Neural cell (in vitro differentiated cells): Measurements from ENCODE around the gene PMIS2. TPM values are rescaled to one million over a fixed set of nuclear protein-coding genes. Genes with fewer than 3 reads are reported as not detected.

ENCODE experiments used
- H2AFZ ChIP-seq: fragments of 200-600, 300-800 bp; sonication (generic), shearing (Covaris generic); 2 replicates; pipeline ENCODE4 v1.6.0; 2014; ENCODE audit warnings: low read depth, mild to moderate bottlenecking, antibody characterized with exemption, low read length, moderate library complexity
- H3F3A ChIP-seq: fragments of 200-600 bp; shearing (Covaris generic); 2 replicates; pipeline ENCODE4 v1.6.1; 2016; ENCODE audit warnings: mild to moderate bottlenecking, moderate library complexity, mixed read lengths, antibody characterized with exemption, low read length; ENCODE audit not compliant: insufficient read depth, poor library complexity, severe bottlenecking
- H3K27ac ChIP-seq: fragments of 200-600, 300-800 bp; sonication (generic), shearing (Covaris generic); 2 replicates; pipeline ENCODE4 v1.5.1; 2014; ENCODE audit warnings: mild to moderate bottlenecking, low read length, moderate library complexity
- H3K27me3 ChIP-seq: fragments of 300-800, 200-600 bp; sonication (generic), shearing (Covaris generic); 2 replicates; pipeline ENCODE4 v1.6.0; 2014; ENCODE audit warnings: mild to moderate bottlenecking, low read depth, low read length, moderate library complexity; ENCODE audit not compliant: insufficient read depth
- H3K36me3 ChIP-seq: fragments of 300-800, 200-600 bp; sonication (generic), shearing (Covaris generic); 2 replicates; pipeline ENCODE4 v1.5.1; 2014; ENCODE audit warnings: mild to moderate bottlenecking, antibody characterized with exemption, low read length, moderate library complexity; ENCODE audit not compliant: insufficient read depth
- H3K4me2 ChIP-seq: fragments of 300-800, 200-600 bp; sonication (generic), shearing (Covaris generic); 2 replicates; pipeline ENCODE4 v1.6.0; 2014; ENCODE audit warnings: mild to moderate bottlenecking, low read length
- H3K4me3 ChIP-seq: fragments of 300-800, 200-600 bp; sonication (generic), shearing (Covaris generic); 2 replicates; pipeline ENCODE4 v1.5.1; 2014; ENCODE audit warnings: mild to moderate bottlenecking, low read length, moderate library complexity
- H3K79me2 ChIP-seq: fragments of 200-600 bp; shearing (Covaris generic); replicated peaks from 2 replicates; pipeline ENCODE4 v1.6.0; 2014; ENCODE audit warnings: mild to moderate bottlenecking, low read length, moderate library complexity; ENCODE audit not compliant: insufficient read depth
- H3K9ac ChIP-seq: fragments of 300-800, 200-600 bp; sonication (generic), shearing (Covaris generic); 2 replicates; pipeline ENCODE4 v1.6.1; 2016; ENCODE audit warnings: mild to moderate bottlenecking, low read length, mixed read lengths
- H3K9me2 ChIP-seq: fragments of 200-600 bp; shearing (Covaris generic); 2 replicates; pipeline ENCODE4 v1.6.1; 2016; ENCODE audit warnings: mild to moderate bottlenecking, low read length, mixed read lengths; ENCODE audit not compliant: insufficient read depth
- H3K9me3 ChIP-seq: fragments of 200-600, 300-800 bp; sonication (generic), shearing (Covaris generic); 2 replicates; pipeline ENCODE4 v1.6.1; 2016; ENCODE audit warnings: mild to moderate bottlenecking, mixed run types, low read length, moderate library complexity, mixed read lengths
- H4K20me1 ChIP-seq: fragments of 200-600 bp; shearing (Covaris generic); 2 replicates; pipeline ENCODE4 v1.6.1; 2016; ENCODE audit warnings: mild to moderate bottlenecking, mixed run types; ENCODE audit not compliant: insufficient read depth
- CTCF ChIP-seq: fragments of 450-650 bp; IDR thresholded peaks from 2 replicates; pipeline ENCODE4 v1.5.1; 2014; ENCODE audit warnings: antibody characterized with exemption, mild to moderate bottlenecking, moderate library complexity; ENCODE audit not compliant: poor library complexity, severe bottlenecking
- EP300 ChIP-seq: fragments of 450-650 bp; conservative IDR thresholded peaks from 2 replicates; pipeline ENCODE4 v1.6.1; 2014; ENCODE audit warnings: antibody characterized with exemption, mild to moderate bottlenecking, moderate library complexity; ENCODE audit not compliant: poor library complexity, severe bottlenecking
- EZH2 ChIP-seq: fragments of 200-600, 300-800 bp; shearing (Covaris generic), sonication (generic); IDR thresholded peaks from 2 replicates; pipeline ENCODE4 v1.6.1; 2014; ENCODE audit warnings: antibody characterized with exemption, low read length, borderline replicate concordance, mild to moderate bottlenecking; ENCODE audit not compliant: insufficient read depth, poor library complexity, severe bottlenecking
- MXI1 ChIP-seq: fragments of 450-650 bp; conservative IDR thresholded peaks from 2 replicates; pipeline ENCODE4 v1.6.1; 2014; ENCODE audit warnings: antibody characterized with exemption, mild to moderate bottlenecking; ENCODE audit not compliant: poor library complexity, severe bottlenecking
- POLR2AphosphoS5 ChIP-seq: IDR thresholded peaks from 2 replicates; pipeline ENCODE4 v1.6.1; 2012
- RAD21 ChIP-seq: fragments of 450-650 bp; conservative IDR thresholded peaks from 2 replicates; pipeline ENCODE4 v1.6.1; 2014; ENCODE audit warnings: antibody characterized with exemption, mild to moderate bottlenecking, moderate library complexity
- SMC3 ChIP-seq: fragments of 450-650 bp; conservative IDR thresholded peaks from 2 replicates; pipeline ENCODE4 v1.6.1; 2014; ENCODE audit warnings: antibody characterized with exemption, mild to moderate bottlenecking, moderate library complexity; ENCODE audit not compliant: poor library complexity
- TAF1 ChIP-seq: IDR thresholded peaks from 2 replicates; pipeline ENCODE4 v1.6.1; 2012; ENCODE audit warnings: low read depth
- polyA plus RNA-seq: library from polyadenylated mRNA; depleted of rRNA; stranded (reverse); fragments of >200 nt; gene quantifications from 2 replicates; pipeline ENCODE4 v1.2.3, GENCODE V29; 2014
- TF ChIP-seq, protein P1 (sequence below): IDR thresholded peaks from 2 replicates; pipeline ENCODE4 v1.6.1; 2012; ENCODE audit warnings: borderline replicate concordance

PMIS2 gene
- polyA plus RNA-seq, 1 donor from 2014 or later, result not detected

DNA sequence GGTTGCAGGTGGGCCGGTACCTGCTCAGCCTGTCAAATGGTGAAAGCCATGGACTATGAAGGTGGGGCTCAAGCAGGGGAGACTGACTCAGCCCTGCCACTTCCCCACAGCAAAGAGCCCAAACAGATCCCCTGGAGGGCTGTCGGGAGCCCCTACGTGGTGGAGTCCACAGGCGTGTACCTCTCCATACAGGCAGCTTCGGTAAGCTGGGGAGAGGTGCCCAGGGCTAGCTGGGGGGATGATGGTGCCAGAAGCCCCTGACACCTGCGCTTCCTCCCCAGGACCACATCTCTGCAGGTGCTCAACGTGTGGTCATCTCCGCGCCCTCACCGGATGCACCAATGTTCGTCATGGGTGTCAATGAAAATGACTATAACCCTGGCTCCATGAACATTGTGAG lies 43.8 kb upstream of the PMIS2 start:
- no peaks in the 10 kb centered on the region for H3K27me3 ChIP-seq
- no peak overlapping the region for H3K4me2 ChIP-seq
- H3K79me2 ChIP-seq, result peaks cover 18% of the 10 kb centered on the region
- TF ChIP-seq POLR2AphosphoS5, result no peak
- no peak for TF ChIP-seq CTCF
- no peak for TF ChIP-seq TAF1
- TF ChIP-seq SMC3, result no peak
- no peak for TF ChIP-seq EP300
- TF ChIP-seq MXI1, result no peak
- TF ChIP-seq RAD21, result no peak
- TF ChIP-seq, protein P1, sequence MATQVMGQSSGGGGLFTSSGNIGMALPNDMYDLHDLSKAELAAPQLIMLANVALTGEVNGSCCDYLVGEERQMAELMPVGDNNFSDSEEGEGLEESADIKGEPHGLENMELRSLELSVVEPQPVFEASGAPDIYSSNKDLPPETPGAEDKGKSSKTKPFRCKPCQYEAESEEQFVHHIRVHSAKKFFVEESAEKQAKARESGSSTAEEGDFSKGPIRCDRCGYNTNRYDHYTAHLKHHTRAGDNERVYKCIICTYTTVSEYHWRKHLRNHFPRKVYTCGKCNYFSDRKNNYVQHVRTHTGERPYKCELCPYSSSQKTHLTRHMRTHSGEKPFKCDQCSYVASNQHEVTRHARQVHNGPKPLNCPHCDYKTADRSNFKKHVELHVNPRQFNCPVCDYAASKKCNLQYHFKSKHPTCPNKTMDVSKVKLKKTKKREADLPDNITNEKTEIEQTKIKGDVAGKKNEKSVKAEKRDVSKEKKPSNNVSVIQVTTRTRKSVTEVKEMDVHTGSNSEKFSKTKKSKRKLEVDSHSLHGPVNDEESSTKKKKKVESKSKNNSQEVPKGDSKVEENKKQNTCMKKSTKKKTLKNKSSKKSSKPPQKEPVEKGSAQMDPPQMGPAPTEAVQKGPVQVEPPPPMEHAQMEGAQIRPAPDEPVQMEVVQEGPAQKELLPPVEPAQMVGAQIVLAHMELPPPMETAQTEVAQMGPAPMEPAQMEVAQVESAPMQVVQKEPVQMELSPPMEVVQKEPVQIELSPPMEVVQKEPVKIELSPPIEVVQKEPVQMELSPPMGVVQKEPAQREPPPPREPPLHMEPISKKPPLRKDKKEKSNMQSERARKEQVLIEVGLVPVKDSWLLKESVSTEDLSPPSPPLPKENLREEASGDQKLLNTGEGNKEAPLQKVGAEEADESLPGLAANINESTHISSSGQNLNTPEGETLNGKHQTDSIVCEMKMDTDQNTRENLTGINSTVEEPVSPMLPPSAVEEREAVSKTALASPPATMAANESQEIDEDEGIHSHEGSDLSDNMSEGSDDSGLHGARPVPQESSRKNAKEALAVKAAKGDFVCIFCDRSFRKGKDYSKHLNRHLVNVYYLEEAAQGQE, result no peak
- no peak for TF ChIP-seq EZH2
- no peaks in the 10 kb centered on the region for H3F3A ChIP-seq
- no peaks in the 10 kb centered on the region for H4K20me1 ChIP-seq
- no peaks in the 10 kb centered on the region for H3K9me3 ChIP-seq
- H3K4me3 ChIP-seq, result no peak overlapping the region
- no peak overlapping the region for H3K27ac ChIP-seq
- H3K9ac ChIP-seq, result no peak overlapping the region
- no peaks in the 10 kb centered on the region for H3K9me2 ChIP-seq
- no peaks in the 10 kb centered on the region for H3K36me3 ChIP-seq
- H2AFZ ChIP-seq, result no peak overlapping the region

DNA sequence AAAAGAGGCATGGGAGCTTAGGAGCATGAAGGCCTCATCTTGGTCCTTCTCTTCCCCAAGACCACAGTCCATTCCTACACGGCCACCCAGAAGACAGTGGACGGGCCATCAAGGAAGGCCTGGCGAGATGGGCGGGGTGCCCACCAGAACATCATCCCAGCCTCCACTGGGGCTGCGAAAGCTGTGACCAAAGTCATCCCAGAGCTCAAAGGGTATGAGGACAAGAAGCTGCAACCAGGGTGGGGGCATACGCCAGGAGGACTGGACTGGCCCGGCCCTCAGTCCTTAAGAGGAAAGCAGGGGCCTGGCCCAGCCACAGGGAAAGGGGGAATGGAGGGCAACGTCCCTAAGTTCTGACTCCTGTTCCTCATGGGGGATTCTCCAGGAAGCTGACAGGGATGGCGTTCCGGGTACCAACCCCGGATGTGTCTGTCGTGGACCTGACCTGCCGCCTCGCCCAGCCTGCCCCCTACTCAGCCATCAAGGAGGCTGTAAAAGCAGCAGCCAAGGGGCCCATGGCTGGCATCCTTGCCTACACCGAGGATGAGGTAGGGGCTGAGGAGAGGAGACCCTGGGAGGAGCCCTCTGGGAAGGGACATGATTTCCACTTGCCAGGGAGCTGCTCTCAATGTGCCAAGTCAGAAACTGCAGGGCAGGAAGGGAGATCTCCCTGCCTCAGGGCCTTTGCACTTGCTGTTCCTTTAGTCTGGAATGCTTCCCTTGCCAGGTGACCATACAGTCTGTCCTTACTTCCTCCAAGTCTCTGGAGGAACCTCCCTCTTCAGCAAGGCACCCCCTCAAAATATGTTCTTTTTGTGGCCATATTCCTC lies 42.5 kb upstream of the PMIS2 start:
- H3K4me3 ChIP-seq, result peak overlapping the region; percentile 99
- peaks cover 18% of the 10 kb centered on the region for H3K79me2 ChIP-seq
- H3K9me3 ChIP-seq, result no peaks in the 10 kb centered on the region
- no peaks in the 10 kb centered on the region for H3F3A ChIP-seq
- no peak overlapping the region for H2AFZ ChIP-seq
- H3K27me3 ChIP-seq, result no peaks in the 10 kb centered on the region
- no peaks in the 10 kb centered on the region for H3K36me3 ChIP-seq
- no peaks in the 10 kb centered on the region for H4K20me1 ChIP-seq
- no peak overlapping the region for H3K9ac ChIP-seq
- H3K27ac ChIP-seq, result no peak overlapping the region
- H3K9me2 ChIP-seq, result no peaks in the 10 kb centered on the region
- TF ChIP-seq, protein P1, result no peak
- no peak for TF ChIP-seq SMC3
- TF ChIP-seq TAF1, result no peak
- no peak for TF ChIP-seq RAD21
- no peak for TF ChIP-seq EP300
- TF ChIP-seq MXI1, result no peak
- H3K4me2 ChIP-seq, result no peak overlapping the region
